Embryonic facial prominence (tissue), 1 donor: ENCODE measurements around the gene YAP1.
A peak's percentile ranks its signal among the peaks of the same experiment; 100 is the strongest.

Experiments used
- DNase-seq: peaks from one replicate; pipeline ENCODE4 v3.0.0-alpha.2; 2016; ENCODE audit errors: extremely low spot score

YAP1 gene

GRCh38 chr11:102279641-102280170, 169.5 kb downstream of the YAP1 start:
- peak; percentile 75 for DNase-seq

GRCh38 chr11:102280245-102280833, 170.1 kb downstream of the YAP1 start:
- no peak for DNase-seq
